ENCODE measurements around the gene CENPB. TPM values are rescaled to one million over a fixed set of nuclear protein-coding genes. Genes with fewer than 3 reads are reported as not detected.

The CENPB gene
- total RNA-seq, 1 experiment from 2014 or later = 84.3 TPM

- no peaks in the 10 kb centered on the region for H3K9me3 ChIP-seq
- peaks cover 7% of the 10 kb centered on the region for H3K4me1 ChIP-seq
- ChIA-PET CTCF (interaction anchor here (1.1 to 3.3 kb wide), 3 partner anchors 11 to 62 kb away, joined by 3 to 49 read pairs (median 6); partner anchors contain the start of gene ADISSP), POLR2A (no interaction called here)
- H3K9me3 Mint-ChIP-seq (ENCODE audit: unreplicated experiment) = no peaks in the 10 kb centered on the region
- BruUV-seq (replicated peaks) = no TSS peak
- no peak for TF ChIP-seq CTCF (IDR thresholded peaks at IDR 0.05; ENCODE audit: insufficient read depth in 1 of 2, low read depth in 1 of 2, low read length in 1 of 2, severe bottlenecking in 1 of 2, unreplicated experiment in 1 of 2)
- peaks cover 3% of the 10 kb centered on the region for H3K27me3 Mint-ChIP-seq (ENCODE audit: insufficient read depth, unreplicated experiment)
- no peaks in the 10 kb centered on the region for H3K4me1 Mint-ChIP-seq (ENCODE audit: low read depth, unreplicated experiment)
- H3K36me3 Mint-ChIP-seq (ENCODE audit: insufficient read depth, unreplicated experiment) = peaks cover 7% of the 10 kb centered on the region
- intact Hi-C loops (cut with micrococcal nuclease; ENCODE audit: unreplicated experiment) = no loop called here
- H3K27me3 ChIP-seq (replicated peaks; ENCODE audit: control insufficient read depth, insufficient read depth, low read length) = no peaks in the 10 kb centered on the region
- no peak overlapping the region for H3K4me3 Mint-ChIP-seq (ENCODE audit: unreplicated experiment)
- no peak overlapping the region for H3K27ac Mint-ChIP-seq (ENCODE audit: unreplicated experiment)
- DNase-seq = no peak
- no peak overlapping the region for H3K4me3 ChIP-seq (ENCODE audit: low read depth, low read length)
- H3K36me3 ChIP-seq (ENCODE audit: control insufficient read depth, insufficient read depth, low read length) = no peaks in the 10 kb centered on the region
Observed at GRCh38 chr20:3778976-3779375, 7.6 kb downstream of the CENPB start.

GRCh38 chr20:3777716-3778629, 8.6 kb downstream of the CENPB start:
- intact Hi-C loops (cut with micrococcal nuclease; ENCODE audit: unreplicated experiment) = no loop called here
- no peak overlapping the region for H3K27ac Mint-ChIP-seq (ENCODE audit: unreplicated experiment)
- DNase-seq = peak; percentile 70 to 76
- CTCF ChIA-PET = interaction anchor here (0.7 to 3.3 kb wide), 6 partner anchors 10 to 67 kb away, joined by 3 to 49 read pairs (median 5); partner anchors contain the start of gene ADISSP
- Histone ChIP-seq H3K4me1 (no peaks in the 10 kb centered on the region; the same call in 1 of the 2 replicates), H3K9me3 (no peaks in the 10 kb centered on the region), H3K27me3 (replicated peaks; ENCODE audit: control insufficient read depth, insufficient read depth, low read length) (no peaks in the 10 kb centered on the region), H3K36me3 (ENCODE audit: control insufficient read depth, insufficient read depth, low read length) (no peaks in the 10 kb centered on the region), H3K4me3 (ENCODE audit: low read depth, low read length) (peak overlapping the region; percentile 41)
- peak overlapping the region; percentile 63 for H3K4me3 Mint-ChIP-seq (ENCODE audit: unreplicated experiment)
- peak; percentile 11 to 28 for TF ChIP-seq CTCF (IDR thresholded peaks at IDR 0.05; ENCODE audit: insufficient read depth in 1 of 2, low read depth in 1 of 2, low read length in 1 of 2, severe bottlenecking in 1 of 2, unreplicated experiment in 1 of 2)
- no TSS peak for BruUV-seq (replicated peaks)
- no peaks in the 10 kb centered on the region for H3K4me1 Mint-ChIP-seq (ENCODE audit: low read depth, unreplicated experiment)
- H3K27me3 Mint-ChIP-seq (ENCODE audit: insufficient read depth, unreplicated experiment) = peaks cover 3% of the 10 kb centered on the region
- no peaks in the 10 kb centered on the region for H3K9me3 Mint-ChIP-seq (ENCODE audit: unreplicated experiment)
- peaks cover 7% of the 10 kb centered on the region for H3K36me3 Mint-ChIP-seq (ENCODE audit: insufficient read depth, unreplicated experiment)
- POLR2A ChIA-PET = interaction anchor here (0.6 kb wide), 1 partner anchor 18 kb away, joined by 3 read pairs; the partner anchor contains the start of gene CDC25B

- Mint-ChIP-seq H3K36me3 (ENCODE audit: insufficient read depth, unreplicated experiment) (peaks cover 7% of the 10 kb centered on the region), H3K4me3 (ENCODE audit: unreplicated experiment) (peak overlapping the region; percentile 63), H3K27me3 (ENCODE audit: insufficient read depth, unreplicated experiment) (peaks cover 3% of the 10 kb centered on the region), H3K27ac (ENCODE audit: unreplicated experiment) (no peak overlapping the region), H3K4me1 (ENCODE audit: low read depth, unreplicated experiment) (no peaks in the 10 kb centered on the region), H3K9me3 (ENCODE audit: unreplicated experiment) (no peaks in the 10 kb centered on the region)
- no TSS peak for BruUV-seq (replicated peaks)
- DNase-seq = no peak
- no peaks in the 10 kb centered on the region; the same call in 1 of the 2 replicates for H3K4me1 ChIP-seq
- CTCF ChIA-PET = interaction anchor here (3.3 kb wide), 1 partner anchor 9 kb away, joined by 49 read pairs; the partner anchor contains the start of gene ADISSP
- no peaks in the 10 kb centered on the region for H3K36me3 ChIP-seq (ENCODE audit: control insufficient read depth, insufficient read depth, low read length)
- POLR2A ChIA-PET = no interaction called here
- peak overlapping the region; percentile 41 for H3K4me3 ChIP-seq (ENCODE audit: low read depth, low read length)
- H3K9me3 ChIP-seq = no peaks in the 10 kb centered on the region
- TF ChIP-seq CTCF (IDR thresholded peaks at IDR 0.05; ENCODE audit: insufficient read depth in 1 of 2, low read depth in 1 of 2, low read length in 1 of 2, severe bottlenecking in 1 of 2, unreplicated experiment in 1 of 2) = no peak
- intact Hi-C loops (cut with micrococcal nuclease; ENCODE audit: unreplicated experiment) = no loop called here
- no peaks in the 10 kb centered on the region for H3K27me3 ChIP-seq (replicated peaks; ENCODE audit: control insufficient read depth, insufficient read depth, low read length)
Observed at GRCh38 chr20:3777381-3777715, 9.2 kb downstream of the CENPB start.
